Measurements from ENCODE around the gene CFAP97D1. TPM values are rescaled to one million over a fixed set of nuclear protein-coding genes. Genes with fewer than 3 reads are reported as not detected.

CFAP97D1 gene
- total and polyA plus RNA-seq, 10 of the 15 experiments (the other 5 are each of a cell fraction or from before 2014, with no cell fraction given), result 0.13 TPM; not detected in 9

DNA sequence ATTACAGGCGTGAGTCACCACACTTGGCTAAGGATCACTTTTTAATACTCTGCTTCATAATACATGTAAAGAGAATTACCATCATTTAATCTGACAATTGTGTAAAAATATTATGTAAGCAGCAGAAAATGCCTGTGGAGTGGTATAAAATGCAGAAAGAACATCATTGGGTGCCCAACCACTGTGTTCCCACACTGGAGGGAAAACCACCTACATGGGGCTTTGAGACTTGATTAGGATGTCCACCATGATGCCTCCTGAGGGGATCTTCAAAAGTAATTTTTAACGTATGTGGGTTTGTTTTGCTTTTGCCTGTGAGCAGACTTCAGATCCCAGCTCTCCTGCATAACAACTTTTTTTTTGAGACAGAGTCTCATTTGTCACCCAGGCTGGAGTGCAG is 18.8 kb downstream of the CFAP97D1 start:
- POLR2A ChIA-PET, result no interaction called here
- WGBS (ENCODE audit: insufficient coverage, insufficient replicate concordance, low lambda C conversion rate, missing lambda C conversion rate), result 44% methylated on average over 2 of the region's 2 CpGs
- H3K4me3 ChIP-seq, result no peak overlapping the region
- no peak for DNase-seq (ENCODE audit: low read depth, low spot score)
- H3K4me2 ChIP-seq (ENCODE audit: control insufficient read depth, insufficient read depth), result no peak overlapping the region
- no peak for ATAC-seq
- H2AFZ ChIP-seq (ENCODE audit: control insufficient read depth, low read depth, low read length), result no peak overlapping the region
- no TSS peak for BruUV-seq (replicated peaks)
- H3K9me3 ChIP-seq (replicated peaks; ENCODE audit: control insufficient read depth, insufficient read depth, low read length), result no peaks in the 10 kb centered on the region
- intact Hi-C loops (cut with micrococcal nuclease; ENCODE audit: unreplicated experiment), result no loop called here
- peaks cover 0 to 3% of the 10 kb centered on the region in 2 experiments; a peak in 1 of 4 replicates for H3K27me3 ChIP-seq (replicated peaks in 1 of 2; ENCODE audit: control insufficient read depth in 2 of 2, insufficient read depth in 2 of 2, low read length in 1 of 2)
- no peak overlapping the region for H3K9ac ChIP-seq (ENCODE audit: control insufficient read depth, insufficient read depth, low read length)
- in situ Hi-C loops (cut with MboI), result no loop called here
- SMC1A ChIA-PET (ENCODE audit: uncharacterized antibody, unreplicated experiment), result interaction anchor here (1.5 kb wide), 1 partner anchor 9 kb away, joined by 3 read pairs; no protein-coding TSS in a partner anchor
- no peak for FAIRE-seq
- no peak overlapping the region for H3K27ac ChIP-seq (ENCODE audit: control insufficient read depth, insufficient read depth)
- no peaks in the 10 kb centered on the region for H4K20me1 ChIP-seq (ENCODE audit: control insufficient read depth, insufficient read depth)
- H3K4me1 ChIP-seq (ENCODE audit: control insufficient read depth, insufficient read depth, low read length), result no peaks in the 10 kb centered on the region
- CTCF ChIA-PET, result interaction anchor here (0.8 kb wide), 1 partner anchor 1399 kb away, joined by 3 read pairs; no protein-coding TSS in a partner anchor
- RAD21 ChIA-PET (ENCODE audit: unreplicated experiment), result no interaction called here
- H3K36me3 ChIP-seq (ENCODE audit: control insufficient read depth in 2 of 2, insufficient read depth in 2 of 2, low read length in 1 of 2), result no peaks in the 10 kb centered on the region
- TF ChIP-seq, protein P1, sequence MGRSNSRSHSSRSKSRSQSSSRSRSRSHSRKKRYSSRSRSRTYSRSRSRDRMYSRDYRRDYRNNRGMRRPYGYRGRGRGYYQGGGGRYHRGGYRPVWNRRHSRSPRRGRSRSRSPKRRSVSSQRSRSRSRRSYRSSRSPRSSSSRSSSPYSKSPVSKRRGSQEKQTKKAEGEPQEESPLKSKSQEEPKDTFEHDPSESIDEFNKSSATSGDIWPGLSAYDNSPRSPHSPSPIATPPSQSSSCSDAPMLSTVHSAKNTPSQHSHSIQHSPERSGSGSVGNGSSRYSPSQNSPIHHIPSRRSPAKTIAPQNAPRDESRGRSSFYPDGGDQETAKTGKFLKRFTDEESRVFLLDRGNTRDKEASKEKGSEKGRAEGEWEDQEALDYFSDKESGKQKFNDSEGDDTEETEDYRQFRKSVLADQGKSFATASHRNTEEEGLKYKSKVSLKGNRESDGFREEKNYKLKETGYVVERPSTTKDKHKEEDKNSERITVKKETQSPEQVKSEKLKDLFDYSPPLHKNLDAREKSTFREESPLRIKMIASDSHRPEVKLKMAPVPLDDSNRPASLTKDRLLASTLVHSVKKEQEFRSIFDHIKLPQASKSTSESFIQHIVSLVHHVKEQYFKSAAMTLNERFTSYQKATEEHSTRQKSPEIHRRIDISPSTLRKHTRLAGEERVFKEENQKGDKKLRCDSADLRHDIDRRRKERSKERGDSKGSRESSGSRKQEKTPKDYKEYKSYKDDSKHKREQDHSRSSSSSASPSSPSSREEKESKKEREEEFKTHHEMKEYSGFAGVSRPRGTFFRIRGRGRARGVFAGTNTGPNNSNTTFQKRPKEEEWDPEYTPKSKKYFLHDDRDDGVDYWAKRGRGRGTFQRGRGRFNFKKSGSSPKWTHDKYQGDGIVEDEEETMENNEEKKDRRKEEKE (IDR thresholded peaks at IDR 0.05), result no peak
- TF ChIP-seq PAX8 (IDR thresholded peaks at IDR 0.05), result no peak
- TF ChIP-seq, protein P2, sequence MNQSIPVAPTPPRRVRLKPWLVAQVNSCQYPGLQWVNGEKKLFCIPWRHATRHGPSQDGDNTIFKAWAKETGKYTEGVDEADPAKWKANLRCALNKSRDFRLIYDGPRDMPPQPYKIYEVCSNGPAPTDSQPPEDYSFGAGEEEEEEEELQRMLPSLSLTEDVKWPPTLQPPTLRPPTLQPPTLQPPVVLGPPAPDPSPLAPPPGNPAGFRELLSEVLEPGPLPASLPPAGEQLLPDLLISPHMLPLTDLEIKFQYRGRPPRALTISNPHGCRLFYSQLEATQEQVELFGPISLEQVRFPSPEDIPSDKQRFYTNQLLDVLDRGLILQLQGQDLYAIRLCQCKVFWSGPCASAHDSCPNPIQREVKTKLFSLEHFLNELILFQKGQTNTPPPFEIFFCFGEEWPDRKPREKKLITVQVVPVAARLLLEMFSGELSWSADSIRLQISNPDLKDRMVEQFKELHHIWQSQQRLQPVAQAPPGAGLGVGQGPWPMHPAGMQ (IDR thresholded peaks at IDR 0.05; ENCODE audit: borderline replicate concordance), result no peak
- TF ChIP-seq, protein P3, sequence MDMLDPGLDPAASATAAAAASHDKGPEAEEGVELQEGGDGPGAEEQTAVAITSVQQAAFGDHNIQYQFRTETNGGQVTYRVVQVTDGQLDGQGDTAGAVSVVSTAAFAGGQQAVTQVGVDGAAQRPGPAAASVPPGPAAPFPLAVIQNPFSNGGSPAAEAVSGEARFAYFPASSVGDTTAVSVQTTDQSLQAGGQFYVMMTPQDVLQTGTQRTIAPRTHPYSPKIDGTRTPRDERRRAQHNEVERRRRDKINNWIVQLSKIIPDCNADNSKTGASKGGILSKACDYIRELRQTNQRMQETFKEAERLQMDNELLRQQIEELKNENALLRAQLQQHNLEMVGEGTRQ (IDR thresholded peaks at IDR 0.05; ENCODE audit: borderline replicate concordance, low read depth, low read length), result no peak
- TF ChIP-seq RBBP5 (conservative IDR thresholded peaks at IDR 0.05), result no peak
- no peak for TF ChIP-seq POLR2AphosphoS5 (IDR thresholded peaks at IDR 0.05; ENCODE audit: low read length)
- TF ChIP-seq SPI1 (IDR thresholded peaks at IDR 0.05; ENCODE audit: borderline replicate concordance, insufficient read depth, low read depth, low read length), result no peak
- TF ChIP-seq TCF12 (IDR thresholded peaks at IDR 0.05; ENCODE audit: low read depth, low read length), result no peak
- TF ChIP-seq, protein P4, sequence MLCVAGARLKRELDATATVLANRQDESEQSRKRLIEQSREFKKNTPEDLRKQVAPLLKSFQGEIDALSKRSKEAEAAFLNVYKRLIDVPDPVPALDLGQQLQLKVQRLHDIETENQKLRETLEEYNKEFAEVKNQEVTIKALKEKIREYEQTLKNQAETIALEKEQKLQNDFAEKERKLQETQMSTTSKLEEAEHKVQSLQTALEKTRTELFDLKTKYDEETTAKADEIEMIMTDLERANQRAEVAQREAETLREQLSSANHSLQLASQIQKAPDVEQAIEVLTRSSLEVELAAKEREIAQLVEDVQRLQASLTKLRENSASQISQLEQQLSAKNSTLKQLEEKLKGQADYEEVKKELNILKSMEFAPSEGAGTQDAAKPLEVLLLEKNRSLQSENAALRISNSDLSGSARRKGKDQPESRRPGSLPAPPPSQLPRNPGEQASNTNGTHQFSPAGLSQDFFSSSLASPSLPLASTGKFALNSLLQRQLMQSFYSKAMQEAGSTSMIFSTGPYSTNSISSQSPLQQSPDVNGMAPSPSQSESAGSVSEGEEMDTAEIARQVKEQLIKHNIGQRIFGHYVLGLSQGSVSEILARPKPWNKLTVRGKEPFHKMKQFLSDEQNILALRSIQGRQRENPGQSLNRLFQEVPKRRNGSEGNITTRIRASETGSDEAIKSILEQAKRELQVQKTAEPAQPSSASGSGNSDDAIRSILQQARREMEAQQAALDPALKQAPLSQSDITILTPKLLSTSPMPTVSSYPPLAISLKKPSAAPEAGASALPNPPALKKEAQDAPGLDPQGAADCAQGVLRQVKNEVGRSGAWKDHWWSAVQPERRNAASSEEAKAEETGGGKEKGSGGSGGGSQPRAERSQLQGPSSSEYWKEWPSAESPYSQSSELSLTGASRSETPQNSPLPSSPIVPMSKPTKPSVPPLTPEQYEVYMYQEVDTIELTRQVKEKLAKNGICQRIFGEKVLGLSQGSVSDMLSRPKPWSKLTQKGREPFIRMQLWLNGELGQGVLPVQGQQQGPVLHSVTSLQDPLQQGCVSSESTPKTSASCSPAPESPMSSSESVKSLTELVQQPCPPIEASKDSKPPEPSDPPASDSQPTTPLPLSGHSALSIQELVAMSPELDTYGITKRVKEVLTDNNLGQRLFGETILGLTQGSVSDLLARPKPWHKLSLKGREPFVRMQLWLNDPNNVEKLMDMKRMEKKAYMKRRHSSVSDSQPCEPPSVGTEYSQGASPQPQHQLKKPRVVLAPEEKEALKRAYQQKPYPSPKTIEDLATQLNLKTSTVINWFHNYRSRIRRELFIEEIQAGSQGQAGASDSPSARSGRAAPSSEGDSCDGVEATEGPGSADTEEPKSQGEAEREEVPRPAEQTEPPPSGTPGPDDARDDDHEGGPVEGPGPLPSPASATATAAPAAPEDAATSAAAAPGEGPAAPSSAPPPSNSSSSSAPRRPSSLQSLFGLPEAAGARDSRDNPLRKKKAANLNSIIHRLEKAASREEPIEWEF (IDR thresholded peaks at IDR 0.05; ENCODE audit: insufficient replicate concordance, low read depth, low read length), result no peak
- H3K79me2 ChIP-seq (ENCODE audit: control insufficient read depth, insufficient read depth, low read length), result no peaks in the 10 kb centered on the region

Data from GM12878 (cell line).